ENCODE results near the gene AP2A2. TPM values are rescaled to one million over a fixed set of nuclear protein-coding genes. Genes with fewer than 3 reads are reported as not detected.

Gene AP2A2
- total RNA-seq, 1 experiment from 2014 or later, result 70.6 TPM

DNA sequence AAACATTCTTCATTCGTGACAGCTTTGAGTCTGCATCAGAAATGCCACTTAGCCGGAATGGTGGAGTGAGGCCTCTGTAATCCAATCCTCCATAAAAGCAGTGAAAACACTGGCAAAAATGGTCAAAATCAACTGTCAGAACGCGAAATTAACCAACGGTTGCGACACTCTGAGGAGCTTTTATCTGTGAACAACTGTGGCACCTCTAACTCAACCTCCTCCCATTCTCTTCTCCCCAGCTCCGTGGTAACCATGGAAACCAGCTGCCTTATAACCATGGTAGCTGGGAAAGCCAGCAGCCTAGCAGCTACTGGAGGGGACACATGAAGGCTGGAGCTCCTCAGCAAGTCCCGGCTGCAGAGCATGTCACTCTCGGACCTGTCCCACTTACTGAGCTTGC is 20.3 kb downstream of the AP2A2 start:
- TF ChIP-seq, protein P1, sequence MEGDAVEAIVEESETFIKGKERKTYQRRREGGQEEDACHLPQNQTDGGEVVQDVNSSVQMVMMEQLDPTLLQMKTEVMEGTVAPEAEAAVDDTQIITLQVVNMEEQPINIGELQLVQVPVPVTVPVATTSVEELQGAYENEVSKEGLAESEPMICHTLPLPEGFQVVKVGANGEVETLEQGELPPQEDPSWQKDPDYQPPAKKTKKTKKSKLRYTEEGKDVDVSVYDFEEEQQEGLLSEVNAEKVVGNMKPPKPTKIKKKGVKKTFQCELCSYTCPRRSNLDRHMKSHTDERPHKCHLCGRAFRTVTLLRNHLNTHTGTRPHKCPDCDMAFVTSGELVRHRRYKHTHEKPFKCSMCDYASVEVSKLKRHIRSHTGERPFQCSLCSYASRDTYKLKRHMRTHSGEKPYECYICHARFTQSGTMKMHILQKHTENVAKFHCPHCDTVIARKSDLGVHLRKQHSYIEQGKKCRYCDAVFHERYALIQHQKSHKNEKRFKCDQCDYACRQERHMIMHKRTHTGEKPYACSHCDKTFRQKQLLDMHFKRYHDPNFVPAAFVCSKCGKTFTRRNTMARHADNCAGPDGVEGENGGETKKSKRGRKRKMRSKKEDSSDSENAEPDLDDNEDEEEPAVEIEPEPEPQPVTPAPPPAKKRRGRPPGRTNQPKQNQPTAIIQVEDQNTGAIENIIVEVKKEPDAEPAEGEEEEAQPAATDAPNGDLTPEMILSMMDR (IDR thresholded peaks at IDR 0.05; ENCODE audit: unreplicated experiment), result no peak
- intact Hi-C loops (cut with micrococcal nuclease), result no loop called here
- no peaks in the 10 kb centered on the region for H3K27me3 Mint-ChIP-seq (ENCODE audit: insufficient read depth, unreplicated experiment)
- no peaks in the 10 kb centered on the region for H3K9me3 Mint-ChIP-seq (ENCODE audit: unreplicated experiment)
- no peak overlapping the region for H3K4me3 Mint-ChIP-seq (ENCODE audit: unreplicated experiment)
- DNase-seq (ENCODE audit: unreplicated experiment), result no peak
- H3K4me1 Mint-ChIP-seq (ENCODE audit: insufficient read depth, unreplicated experiment), result peaks cover 33% of the 10 kb centered on the region
- BruUV-seq (replicated peaks), result no TSS peak
- peaks cover 51% of the 10 kb centered on the region for H3K36me3 Mint-ChIP-seq (ENCODE audit: insufficient read depth, unreplicated experiment)
- H3K27ac Mint-ChIP-seq (ENCODE audit: low read depth, unreplicated experiment), result peak overlapping the region; percentile 46
- CTCF ChIA-PET, result interaction anchor here (0.6 kb wide), 1 partner anchor 29 kb away, joined by 3 read pairs; no protein-coding TSS in a partner anchor
- POLR2A ChIA-PET, result no interaction called here

DNA sequence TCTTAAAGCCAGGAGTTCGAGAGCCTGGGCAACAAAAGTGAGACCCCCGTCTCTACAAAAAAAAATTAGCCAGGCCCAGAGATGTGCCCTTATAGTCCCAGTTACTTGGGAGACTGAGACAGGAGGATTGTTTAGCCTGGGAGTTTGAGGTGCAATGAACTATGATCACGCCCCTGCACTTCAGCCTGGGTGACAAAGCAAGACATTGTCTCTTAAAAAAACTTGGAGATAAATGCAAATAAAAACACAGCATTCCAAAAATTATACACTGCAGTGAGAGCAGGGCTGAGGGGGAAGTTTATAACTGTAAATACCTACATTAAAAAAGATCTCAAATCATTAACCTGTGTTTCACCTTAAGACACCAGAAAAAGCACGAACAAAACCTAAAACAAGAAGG is 22.1 kb downstream of the AP2A2 start:
- DNase-seq (ENCODE audit: unreplicated experiment), result no peak
- Mint-ChIP-seq H3K27ac (ENCODE audit: low read depth, unreplicated experiment) (no peak overlapping the region), H3K4me3 (ENCODE audit: unreplicated experiment) (no peak overlapping the region), H3K9me3 (ENCODE audit: unreplicated experiment) (no peaks in the 10 kb centered on the region), H3K27me3 (ENCODE audit: insufficient read depth, unreplicated experiment) (no peaks in the 10 kb centered on the region), H3K4me1 (ENCODE audit: insufficient read depth, unreplicated experiment) (peaks cover 23% of the 10 kb centered on the region), H3K36me3 (ENCODE audit: insufficient read depth, unreplicated experiment) (peaks cover 58% of the 10 kb centered on the region)
- ChIA-PET CTCF (no interaction called here), POLR2A (no interaction called here)
- BruUV-seq (replicated peaks), result no TSS peak
- intact Hi-C loops (cut with micrococcal nuclease), result no loop called here
- TF ChIP-seq, protein P1 (IDR thresholded peaks at IDR 0.05; ENCODE audit: unreplicated experiment), result no peak

DNA sequence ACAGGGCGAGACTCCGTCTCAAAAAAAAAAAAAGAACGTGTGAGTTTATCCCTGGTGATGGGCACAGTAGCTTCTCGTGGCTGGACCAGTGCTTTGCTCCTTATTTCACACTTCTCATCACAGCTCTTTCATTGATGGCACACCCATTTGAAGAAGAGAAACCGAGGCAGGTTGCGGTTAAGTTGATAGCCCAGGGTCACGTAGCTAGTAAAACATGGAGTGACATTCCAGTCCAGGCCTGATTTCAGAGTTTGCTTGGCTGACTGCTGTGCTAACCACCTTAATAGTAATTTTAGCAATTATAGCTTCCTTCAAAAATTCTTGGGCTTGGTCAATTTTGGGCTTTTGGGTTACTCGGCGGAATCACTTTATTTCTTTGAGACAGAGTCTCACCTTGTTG is 25.8 kb downstream of the AP2A2 start:
- Mint-ChIP-seq H3K4me1 (ENCODE audit: insufficient read depth, unreplicated experiment) (peaks cover 19% of the 10 kb centered on the region), H3K4me3 (ENCODE audit: unreplicated experiment) (no peak overlapping the region), H3K9me3 (ENCODE audit: unreplicated experiment) (no peaks in the 10 kb centered on the region), H3K27me3 (ENCODE audit: insufficient read depth, unreplicated experiment) (no peaks in the 10 kb centered on the region), H3K27ac (ENCODE audit: low read depth, unreplicated experiment) (no peak overlapping the region), H3K36me3 (ENCODE audit: insufficient read depth, unreplicated experiment) (peaks cover 39% of the 10 kb centered on the region)
- ChIA-PET CTCF (interaction anchor here (0.7 to 1.2 kb wide), 2 partner anchors 26 to 246 kb away, joined by 3 to 5 read pairs; partner anchors contain the start of gene AP2A2), POLR2A (interaction anchor here (0.7 to 1.4 kb wide), 2 partner anchors 23 to 91 kb away, joined by 3 read pairs; no protein-coding TSS in a partner anchor)
- TF ChIP-seq, protein P1 (IDR thresholded peaks at IDR 0.05; ENCODE audit: unreplicated experiment), result no peak
- BruUV-seq (replicated peaks), result no TSS peak
- DNase-seq (ENCODE audit: unreplicated experiment), result no peak
- intact Hi-C loops (cut with micrococcal nuclease), result no loop called here

DNA sequence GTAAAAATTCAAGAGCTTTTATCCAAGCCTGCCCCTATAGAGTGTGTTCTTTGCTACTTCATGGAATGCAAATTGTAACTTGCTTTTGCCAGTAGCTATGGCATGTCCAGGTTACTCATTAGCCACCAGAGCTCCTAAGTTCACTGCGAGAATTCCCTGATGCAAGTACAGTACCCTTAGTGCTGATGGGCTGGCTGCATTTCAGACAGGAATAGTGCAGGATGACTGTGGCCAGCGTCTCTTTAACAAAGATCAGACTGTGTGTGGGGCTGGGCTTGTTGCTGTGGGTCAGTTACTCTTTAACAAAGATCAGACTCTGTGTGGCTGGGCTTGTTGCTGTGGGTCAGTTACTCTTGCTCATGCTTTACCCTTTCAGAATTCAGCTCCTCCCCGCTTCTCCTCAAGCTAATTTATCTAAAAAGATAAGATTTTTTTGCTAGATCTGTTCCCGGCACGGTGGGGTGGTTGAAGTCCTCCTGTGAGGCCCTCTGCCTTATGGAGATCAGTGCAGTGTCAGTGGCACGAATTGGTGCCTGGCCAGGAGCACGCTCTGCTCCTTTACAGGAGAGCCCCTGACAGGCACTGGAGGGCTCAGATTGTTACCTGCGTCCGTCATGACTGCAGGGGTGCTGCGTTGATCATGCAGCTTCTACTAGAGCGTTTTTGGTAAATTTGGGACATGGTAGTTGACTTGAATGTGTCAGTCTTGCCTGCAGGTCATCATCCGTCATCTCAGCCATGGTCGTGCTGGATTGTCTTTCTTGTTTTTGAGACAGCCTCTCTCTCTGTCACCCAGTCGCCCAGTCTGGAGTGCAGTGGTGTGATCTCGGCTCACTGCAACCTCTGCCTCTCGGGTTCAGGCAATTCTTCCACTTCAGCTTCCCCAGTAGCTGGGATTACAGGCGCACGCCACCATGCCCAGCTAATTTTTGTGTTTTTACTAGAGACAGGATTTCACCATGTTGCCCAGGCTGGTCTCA is 27.0 kb downstream of the AP2A2 start:
- Mint-ChIP-seq H3K27me3 (ENCODE audit: insufficient read depth, unreplicated experiment) (no peaks in the 10 kb centered on the region), H3K4me1 (ENCODE audit: insufficient read depth, unreplicated experiment) (peaks cover 19% of the 10 kb centered on the region), H3K4me3 (ENCODE audit: unreplicated experiment) (no peak overlapping the region), H3K36me3 (ENCODE audit: insufficient read depth, unreplicated experiment) (peaks cover 32% of the 10 kb centered on the region), H3K9me3 (ENCODE audit: unreplicated experiment) (no peaks in the 10 kb centered on the region), H3K27ac (ENCODE audit: low read depth, unreplicated experiment) (no peak overlapping the region)
- no peak for DNase-seq (ENCODE audit: unreplicated experiment)
- TF ChIP-seq, protein P1 (IDR thresholded peaks at IDR 0.05; ENCODE audit: unreplicated experiment), result no peak
- intact Hi-C loops (cut with micrococcal nuclease), result no loop called here
- ChIA-PET CTCF (interaction anchor here (0.6 to 1.2 kb wide), 2 partner anchors 27 to 73 kb away, joined by 3 read pairs; partner anchors contain the start of gene AP2A2), POLR2A (interaction anchor here (1.4 kb wide), 1 partner anchor 24 kb away, joined by 3 read pairs; no protein-coding TSS in a partner anchor)
- no TSS peak for BruUV-seq (replicated peaks)
